Measurements from ENCODE around the gene RNF222. TPM values are rescaled to one million over a fixed set of nuclear protein-coding genes. Genes with fewer than 3 reads are reported as not detected.
"Not testable (repeated sequence)": the region's sequence is repeated elsewhere in the genome, so short reads cannot be mapped to it uniquely, and the experiment has no call there.

The RNF222 gene
- total RNA-seq, 1 experiment from 2014 or later: not detected

DNA sequence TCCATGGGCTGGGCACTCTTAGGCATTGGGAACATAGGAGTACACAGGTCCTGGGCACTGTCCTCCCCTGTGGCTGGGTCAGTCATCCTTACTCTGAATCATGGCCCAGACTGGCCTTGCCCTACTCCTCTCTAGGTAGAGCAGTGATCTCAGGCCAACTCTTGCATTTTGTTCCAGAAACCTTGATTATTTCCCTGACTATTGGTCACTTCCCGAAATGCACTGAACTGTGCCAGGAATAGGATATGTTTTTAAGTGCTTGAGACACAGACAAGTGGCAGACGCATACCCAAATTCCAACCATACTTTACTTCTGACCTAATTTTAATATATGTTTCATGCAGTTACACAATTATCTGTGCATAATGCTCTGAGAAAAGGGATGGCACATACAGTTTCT, 31.4 kb downstream of the RNF222 start:
- DNase-seq (ENCODE audit: low read depth in 1 of 2, low spot score in 2 of 2): peak in 1 of 2 experiments; percentile 31
- Histone ChIP-seq H3K4me3 (no peak overlapping the region), H3K4me1 (replicated peaks) (0 out of 2 replicates have a peak, but pooled peaks cover 8% of the 10 kb centered on the region), H3K36me3 (peaks cover 21% of the 10 kb centered on the region; the same call in 1 of the 2 replicates), H3K27me3 (replicated peaks) (no peaks in the 10 kb centered on the region), H3K27ac (no peak overlapping the region), H3K9me3 (replicated peaks) (no peaks in the 10 kb centered on the region)

DNA sequence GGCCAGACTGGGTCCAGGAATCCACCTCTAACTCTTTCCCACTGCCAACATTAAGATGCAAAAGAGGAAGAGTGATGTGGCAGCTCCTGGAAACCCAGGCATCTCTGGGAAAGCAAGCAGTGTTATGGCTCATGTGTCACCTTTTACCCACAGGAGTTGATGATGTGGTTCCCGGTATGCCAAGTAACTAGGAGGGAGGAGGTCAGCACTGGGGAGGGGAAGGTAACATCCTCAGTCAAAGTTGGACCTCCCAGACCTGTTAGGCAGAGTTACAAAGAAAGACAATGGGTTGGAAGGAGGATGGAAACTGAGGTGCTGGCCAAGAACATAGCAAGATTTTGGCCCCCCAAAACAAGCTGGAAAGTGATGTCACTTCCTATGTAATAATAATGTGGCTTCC, 32.5 kb downstream of the RNF222 start:
- Histone ChIP-seq H3K4me3 (no peak overlapping the region), H3K36me3 (peaks cover 21% of the 10 kb centered on the region; the same call in 1 of the 2 replicates), H3K27ac (no peak overlapping the region), H3K27me3 (replicated peaks) (no peaks in the 10 kb centered on the region), H3K4me1 (replicated peaks) (peaks cover 10% of the 10 kb centered on the region), H3K9me3 (replicated peaks) (no peaks in the 10 kb centered on the region)
- DNase-seq (ENCODE audit: low read depth in 1 of 2, low spot score in 2 of 2): no peak

DNA sequence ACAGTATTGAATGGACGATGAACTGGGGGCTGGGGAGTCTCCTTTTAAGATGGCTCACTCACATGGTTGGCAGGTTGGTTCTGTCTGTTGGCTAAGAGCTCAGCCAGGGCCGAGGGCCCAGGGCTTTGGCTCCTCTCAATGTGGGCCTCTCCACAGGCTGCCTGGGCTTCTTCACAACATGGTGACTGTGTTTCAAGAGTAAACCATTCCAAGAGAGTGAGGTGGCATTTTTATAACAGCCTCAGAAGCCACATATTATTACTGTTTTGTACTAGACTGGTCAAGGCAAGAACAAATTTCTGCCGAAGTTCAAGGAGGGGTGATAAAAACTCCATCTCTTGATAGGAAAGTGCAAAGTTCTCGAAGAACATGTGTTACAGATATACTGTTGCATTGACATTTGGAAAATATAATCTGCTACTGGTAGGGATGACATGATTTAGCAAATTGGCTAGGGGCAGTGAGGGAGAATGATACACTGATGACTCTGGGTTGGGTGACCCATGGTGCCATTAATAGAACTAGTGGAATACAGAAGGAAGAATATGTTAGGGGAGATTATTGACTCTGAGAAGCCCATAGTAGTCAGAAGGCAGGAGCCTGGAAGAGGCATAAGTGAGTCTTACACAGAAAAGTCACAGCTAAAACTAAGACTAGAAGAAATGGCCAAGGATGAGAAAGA, 34.8 kb downstream of the RNF222 start:
- Histone ChIP-seq H3K27ac (no peak overlapping the region), H3K4me1 (replicated peaks) (peaks cover 17% of the 10 kb centered on the region)

GRCh38 chr17:8360751-8361150, 36.9 kb downstream of the RNF222 start:
- Histone ChIP-seq H3K4me1 (replicated peaks) (peaks cover 8% of the 10 kb centered on the region), H3K27ac (no peak overlapping the region), H3K9me3 (replicated peaks) (no peaks in the 10 kb centered on the region), H3K36me3 (0 out of 2 replicates have a peak, but pooled peaks cover 2% of the 10 kb centered on the region), H3K4me3 (no peak overlapping the region), H3K27me3 (replicated peaks) (no peaks in the 10 kb centered on the region)
- DNase-seq (ENCODE audit: low read depth in 1 of 2, low spot score in 2 of 2): no peak

More for the DNA sequence above, 34.8 kb downstream of the RNF222 start:
- no peak for DNase-seq (ENCODE audit: low read depth in 1 of 2, low spot score in 2 of 2)
- no peaks in the 10 kb centered on the region for H3K27me3 ChIP-seq (replicated peaks)
- H3K36me3 ChIP-seq: 0 out of 2 replicates have a peak, but pooled peaks cover 2% of the 10 kb centered on the region
- H3K9me3 ChIP-seq (replicated peaks): no peaks in the 10 kb centered on the region
- H3K4me3 ChIP-seq: no peak overlapping the region

DNA sequence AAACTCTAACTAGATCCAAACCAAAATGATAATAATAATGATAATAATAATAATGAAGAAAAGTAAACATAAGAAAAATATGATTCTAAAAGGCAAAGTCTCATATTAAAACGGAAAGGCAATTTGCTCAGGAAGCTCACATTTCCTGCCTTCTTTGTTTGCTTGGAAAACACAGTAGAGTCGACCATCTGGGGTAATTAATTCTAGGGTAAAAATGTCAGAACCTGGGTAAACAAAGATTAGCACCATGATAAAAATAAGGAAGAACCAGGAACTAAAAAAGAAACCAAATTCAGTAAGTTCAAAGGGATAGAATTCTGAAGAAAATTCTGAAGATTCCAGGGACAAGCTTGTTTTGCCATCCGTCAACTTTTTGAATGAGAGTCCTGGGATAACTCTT, 37.4 kb downstream of the RNF222 start:
- Histone ChIP-seq H3K27me3 (replicated peaks) (no peaks in the 10 kb centered on the region), H3K4me3 (no peak overlapping the region), H3K27ac (no peak overlapping the region)

DNA sequence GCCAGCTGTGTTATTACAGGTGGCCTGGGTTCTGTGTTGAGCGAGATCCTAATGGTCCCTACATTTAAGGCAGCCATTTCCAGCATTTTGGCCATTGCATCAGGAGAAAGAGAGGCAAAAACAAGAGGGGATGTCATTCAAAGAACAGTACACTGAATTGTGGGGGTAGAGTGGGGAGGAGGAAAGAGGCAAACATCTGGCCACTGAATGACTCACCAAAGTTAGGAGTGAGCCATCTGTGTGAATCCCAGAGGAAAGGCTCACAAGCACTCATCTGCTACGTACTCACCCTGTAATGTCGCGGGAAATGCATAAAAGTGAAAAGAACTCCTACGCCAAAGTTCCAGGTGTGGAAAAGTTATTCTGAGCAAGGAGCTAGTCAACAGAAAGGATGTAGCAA, 37.9 kb downstream of the RNF222 start:
- Histone ChIP-seq H3K4me3 (no peak overlapping the region), H3K36me3 (0 out of 2 replicates have a peak, but pooled peaks cover 2% of the 10 kb centered on the region), H3K27me3 (replicated peaks) (no peaks in the 10 kb centered on the region), H3K4me1 (replicated peaks) (peaks cover 8% of the 10 kb centered on the region), H3K9me3 (replicated peaks) (no peaks in the 10 kb centered on the region), H3K27ac (no peak overlapping the region)
- DNase-seq (ENCODE audit: low read depth in 1 of 2, low spot score in 2 of 2): peak in 1 of 2 experiments; percentile 28

More for the DNA sequence above, 37.4 kb downstream of the RNF222 start:
- DNase-seq (ENCODE audit: low read depth in 1 of 2, low spot score in 2 of 2): no peak
- H3K36me3 ChIP-seq: 0 out of 2 replicates have a peak, but pooled peaks cover 2% of the 10 kb centered on the region
- no peaks in the 10 kb centered on the region for H3K9me3 ChIP-seq (replicated peaks)
- H3K4me1 ChIP-seq (replicated peaks): peaks cover 8% of the 10 kb centered on the region

DNA sequence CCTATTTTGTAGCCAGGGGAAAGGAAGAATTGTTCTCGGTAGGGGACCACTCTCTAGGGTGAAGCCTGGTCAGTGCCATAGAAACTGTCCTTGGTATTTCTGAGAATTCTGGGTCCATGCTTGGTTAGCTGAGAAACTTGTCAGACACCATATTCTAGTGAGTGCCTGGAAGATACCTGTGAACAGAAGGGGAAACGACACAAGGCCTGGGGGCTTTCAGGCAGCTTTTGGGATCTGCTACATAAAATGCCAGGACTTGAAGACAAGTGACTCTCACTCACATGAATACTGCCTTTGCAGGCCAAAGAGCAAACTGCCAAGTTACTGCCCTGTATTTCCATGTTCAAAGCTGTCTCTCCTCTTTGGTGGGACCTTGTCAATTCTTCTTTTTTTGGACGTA, 39.7 kb downstream of the RNF222 start:
- H3K9me3 ChIP-seq (replicated peaks): no peaks in the 10 kb centered on the region
- DNase-seq (ENCODE audit: low read depth in 1 of 2, low spot score in 2 of 2): no peak
- no peak overlapping the region for H3K27ac ChIP-seq
- peaks cover 8% of the 10 kb centered on the region for H3K4me1 ChIP-seq (replicated peaks)
- H3K27me3 ChIP-seq (replicated peaks): no peaks in the 10 kb centered on the region
- no peak overlapping the region for H3K4me3 ChIP-seq
- H3K36me3 ChIP-seq: no peaks in the 10 kb centered on the region

- H3K4me1 ChIP-seq (replicated peaks): no peaks in the 10 kb centered on the region; the same call in 1 of the 2 replicates
- H3K9me3 ChIP-seq (replicated peaks): no peaks in the 10 kb centered on the region
- DNase-seq (ENCODE audit: low read depth in 1 of 2, low spot score in 2 of 2): no peak
- no peaks in the 10 kb centered on the region for H3K36me3 ChIP-seq
- H3K4me3 ChIP-seq: no peak overlapping the region
- H3K27me3 ChIP-seq (replicated peaks): no peaks in the 10 kb centered on the region
- H3K27ac ChIP-seq: no peak overlapping the region
Measured at GRCh38 chr17:8354236-8354635, 43.4 kb downstream of the RNF222 start.

DNA sequence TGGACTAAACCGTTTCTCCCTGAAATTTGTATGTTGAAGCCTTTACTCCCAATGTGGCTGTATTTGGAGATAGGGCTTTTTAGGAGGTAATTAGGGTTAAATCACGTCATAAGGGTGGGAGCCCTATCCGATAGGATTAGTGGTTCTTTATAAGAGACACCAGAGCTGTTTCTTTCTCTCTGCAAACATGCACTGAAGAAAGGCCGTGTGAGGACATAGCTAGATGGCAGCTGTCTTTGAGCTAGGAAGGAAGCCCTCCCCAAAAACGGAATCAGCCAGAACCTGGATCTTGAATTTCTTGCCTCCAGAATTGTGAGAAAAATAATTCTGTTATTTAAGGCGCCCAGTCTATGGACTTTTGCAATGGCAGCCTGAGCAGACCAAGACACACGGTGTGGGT, 43.9 kb downstream of the RNF222 start:
- Histone ChIP-seq H3K4me3 (no peak overlapping the region), H3K27me3 (replicated peaks) (no peaks in the 10 kb centered on the region), H3K27ac (no peak overlapping the region), H3K9me3 (replicated peaks) (no peaks in the 10 kb centered on the region), H3K36me3 (no peaks in the 10 kb centered on the region), H3K4me1 (replicated peaks) (no peaks in the 10 kb centered on the region; the same call in 1 of the 2 replicates)
- no peak for DNase-seq (ENCODE audit: low read depth in 1 of 2, low spot score in 2 of 2)

DNA sequence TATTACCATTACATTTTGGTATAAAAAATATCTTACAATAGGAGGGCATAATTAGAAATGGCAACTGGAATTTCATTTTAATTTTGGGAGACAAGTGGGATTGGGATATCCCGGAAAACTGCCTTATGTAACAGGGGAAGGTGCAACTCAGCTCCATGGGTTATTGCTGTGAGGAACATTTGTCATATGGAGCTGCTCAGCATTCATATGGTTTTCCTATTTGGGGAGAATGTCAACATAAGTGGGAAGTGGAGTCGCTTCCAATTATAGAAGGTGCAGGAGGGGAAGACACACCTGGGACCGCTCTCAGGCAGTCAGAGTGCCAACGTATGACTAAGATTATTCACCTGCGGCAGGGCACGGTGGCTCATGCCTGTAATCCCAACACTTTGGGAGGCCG, 47.3 kb downstream of the RNF222 start:
- H3K27me3 ChIP-seq (replicated peaks): no peaks in the 10 kb centered on the region
- no peaks in the 10 kb centered on the region for H3K9me3 ChIP-seq (replicated peaks)
- DNase-seq (ENCODE audit: low read depth in 1 of 2, low spot score in 2 of 2): no peak
- no peak overlapping the region for H3K4me3 ChIP-seq
- H3K27ac ChIP-seq: no peak overlapping the region
- no peaks in the 10 kb centered on the region for H3K36me3 ChIP-seq
- no peaks in the 10 kb centered on the region; the same call in 1 of the 2 replicates for H3K4me1 ChIP-seq (replicated peaks)

DNA sequence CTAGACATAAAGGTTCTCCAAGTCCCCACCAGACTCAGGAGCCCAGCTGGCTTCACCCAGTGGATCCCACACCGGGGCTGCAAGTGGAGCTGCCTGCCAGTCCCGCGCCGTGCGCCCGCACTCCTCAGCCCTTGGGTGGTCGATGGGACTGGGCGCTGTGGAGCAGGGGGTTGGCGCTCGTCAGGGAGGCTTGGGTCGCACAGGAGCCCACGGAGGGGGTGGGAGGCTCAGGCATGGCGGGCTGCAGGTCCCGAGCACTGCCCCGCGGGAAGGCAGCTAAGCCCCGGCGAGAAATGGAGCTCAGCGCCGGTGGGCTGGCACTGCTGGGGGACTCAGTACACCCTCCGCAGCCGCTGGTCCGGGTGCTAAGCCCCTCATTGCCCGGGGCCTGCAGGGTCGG, 50.6 kb downstream of the RNF222 start:
- not testable (repeated sequence) for H3K36me3 ChIP-seq; H3K4me3 ChIP-seq; H3K4me1 ChIP-seq (replicated peaks); H3K27me3 ChIP-seq (replicated peaks); H3K27ac ChIP-seq; H3K9me3 ChIP-seq (replicated peaks); DNase-seq (ENCODE audit: low read depth in 1 of 2, low spot score in 2 of 2)

- no peak overlapping the region for H3K27ac ChIP-seq
- H3K27me3 ChIP-seq (replicated peaks): no peaks in the 10 kb centered on the region
- no peaks in the 10 kb centered on the region for H3K36me3 ChIP-seq
- H3K9me3 ChIP-seq (replicated peaks): no peaks in the 10 kb centered on the region
- no peaks in the 10 kb centered on the region for H3K4me1 ChIP-seq (replicated peaks)
- no peak overlapping the region for H3K4me3 ChIP-seq
- no peak for DNase-seq (ENCODE audit: low read depth in 1 of 2, low spot score in 2 of 2)
Measured at GRCh38 chr17:8345951-8346665, 51.5 kb downstream of the RNF222 start.

DNA sequence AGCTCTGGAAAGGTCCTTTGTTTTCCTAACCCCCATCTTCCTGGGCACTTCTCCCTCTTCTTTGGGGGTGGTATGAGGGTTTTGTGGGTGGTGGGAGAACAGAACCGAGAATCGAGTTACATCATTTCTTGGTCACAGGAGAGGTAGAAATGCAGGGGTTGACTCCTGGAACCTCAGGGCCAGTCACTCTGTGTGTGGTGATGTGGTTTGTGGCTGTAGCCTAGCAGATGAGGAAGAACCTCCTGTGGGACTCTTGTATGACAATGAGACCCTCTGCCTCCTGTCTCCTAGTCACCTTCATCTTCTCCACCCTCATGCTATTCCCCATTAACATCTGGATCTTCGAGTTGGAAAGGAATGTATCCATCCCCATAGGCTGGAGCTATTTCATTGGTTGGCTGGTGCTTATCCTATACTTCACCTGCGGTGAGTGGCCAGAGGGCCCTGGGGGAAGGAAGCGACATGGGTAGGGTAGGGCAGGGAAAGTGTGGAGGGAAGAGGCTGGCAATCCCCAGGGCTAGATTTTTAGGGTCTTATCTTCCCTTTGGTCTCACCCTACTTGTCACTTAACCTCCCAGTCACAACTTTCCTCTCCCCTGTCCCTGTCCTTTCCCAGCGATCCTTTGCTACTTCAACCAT, 52.5 kb downstream of the RNF222 start:
- H3K36me3 ChIP-seq: no peaks in the 10 kb centered on the region
- H3K27ac ChIP-seq: no peak overlapping the region
- no peak overlapping the region for H3K4me3 ChIP-seq
- no peaks in the 10 kb centered on the region for H3K27me3 ChIP-seq (replicated peaks)
- no peaks in the 10 kb centered on the region for H3K9me3 ChIP-seq (replicated peaks)
- DNase-seq (ENCODE audit: low read depth in 1 of 2, low spot score in 2 of 2): no peak
- H3K4me1 ChIP-seq (replicated peaks): no peaks in the 10 kb centered on the region

DNA sequence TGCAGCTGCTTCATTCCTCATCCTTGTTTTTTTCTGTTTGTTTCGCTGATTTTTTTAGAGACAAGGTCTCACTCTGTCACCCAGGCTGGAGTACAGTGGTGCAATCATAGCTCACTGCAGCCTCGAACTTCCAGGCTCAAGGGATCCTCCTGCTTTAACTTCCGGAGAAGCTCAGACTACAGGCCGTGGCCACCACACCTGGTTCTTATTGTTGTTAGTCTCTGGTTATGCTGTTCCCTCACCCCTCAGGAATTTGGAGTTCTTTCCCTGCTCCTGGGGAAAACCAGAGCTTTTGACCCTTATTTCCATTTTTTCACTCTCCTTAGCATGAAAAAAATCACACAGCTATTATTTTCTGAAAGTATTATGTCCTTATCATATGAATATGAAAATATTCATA, 56.2 kb downstream of the RNF222 start:
- H3K27me3 ChIP-seq (replicated peaks): no peaks in the 10 kb centered on the region
- no peak overlapping the region for H3K27ac ChIP-seq
- no peak for DNase-seq (ENCODE audit: low read depth in 1 of 2, low spot score in 2 of 2)
- no peaks in the 10 kb centered on the region for H3K4me1 ChIP-seq (replicated peaks)
- H3K4me3 ChIP-seq: no peak overlapping the region
- H3K36me3 ChIP-seq: no peaks in the 10 kb centered on the region
- no peaks in the 10 kb centered on the region for H3K9me3 ChIP-seq (replicated peaks)

Measured in SJSA1 (cell line).